Mammary epithelial cell (primary cell): ENCODE results near the gene HOXD9.

Experiments
- EZH2 ChIP-seq: IDR thresholded peaks from 2 replicates; pipeline ENCODE4 v1.6.1; 2012; ENCODE audit warnings: low read length, inconsistent platforms, borderline replicate concordance
- TF ChIP-seq, protein P1 (sequence below), 2 donors: IDR thresholded peaks in 1 of 2; conservative IDR thresholded peaks in 1 of 2; 2 replicates each; pipeline ENCODE4 v1.5.1; 2011 to 2012; ENCODE audit warnings: inconsistent platforms in 2 of 2, low read length in 2 of 2, mild to moderate bottlenecking in 2 of 2, control low read depth in 1 of 2, low read depth in 1 of 2; ENCODE audit not compliant: insufficient read depth in 1 of 2; ENCODE audit errors: extremely low read depth in 1 of 2

GRCh38 chr2:176147210-176147799 lies 24.8 kb downstream of the HOXD9 start:
- TF ChIP-seq, protein P1, sequence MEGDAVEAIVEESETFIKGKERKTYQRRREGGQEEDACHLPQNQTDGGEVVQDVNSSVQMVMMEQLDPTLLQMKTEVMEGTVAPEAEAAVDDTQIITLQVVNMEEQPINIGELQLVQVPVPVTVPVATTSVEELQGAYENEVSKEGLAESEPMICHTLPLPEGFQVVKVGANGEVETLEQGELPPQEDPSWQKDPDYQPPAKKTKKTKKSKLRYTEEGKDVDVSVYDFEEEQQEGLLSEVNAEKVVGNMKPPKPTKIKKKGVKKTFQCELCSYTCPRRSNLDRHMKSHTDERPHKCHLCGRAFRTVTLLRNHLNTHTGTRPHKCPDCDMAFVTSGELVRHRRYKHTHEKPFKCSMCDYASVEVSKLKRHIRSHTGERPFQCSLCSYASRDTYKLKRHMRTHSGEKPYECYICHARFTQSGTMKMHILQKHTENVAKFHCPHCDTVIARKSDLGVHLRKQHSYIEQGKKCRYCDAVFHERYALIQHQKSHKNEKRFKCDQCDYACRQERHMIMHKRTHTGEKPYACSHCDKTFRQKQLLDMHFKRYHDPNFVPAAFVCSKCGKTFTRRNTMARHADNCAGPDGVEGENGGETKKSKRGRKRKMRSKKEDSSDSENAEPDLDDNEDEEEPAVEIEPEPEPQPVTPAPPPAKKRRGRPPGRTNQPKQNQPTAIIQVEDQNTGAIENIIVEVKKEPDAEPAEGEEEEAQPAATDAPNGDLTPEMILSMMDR (conservative IDR thresholded peaks at IDR 0.05 in 1 of 2, IDR thresholded peaks at IDR 0.05 in 1 of 2; ENCODE audit: extremely low read depth in 1 of 2, insufficient read depth in 1 of 2, low read depth in 1 of 2, low read length in 2 of 2) = no peak
- TF ChIP-seq EZH2 = no peak
